Embryonic facial prominence (tissue), 1 donor: ENCODE measurements around the gene PTPRE.
"Not testable (repeated sequence)": the region's sequence is repeated elsewhere in the genome, so short reads cannot be mapped to it uniquely, and the experiment has no call there.

Source experiments
- DNase-seq: peaks from one replicate; pipeline ENCODE4 v3.0.0-alpha.2; 2016; ENCODE audit errors: extremely low spot score

PTPRE gene

GRCh38 chr10:127979045-127979444 is 72.1 kb downstream of the PTPRE start:
- DNase-seq, result no peak

- no peak for DNase-seq
Measured at GRCh38 chr10:127979566-127979965, 72.7 kb downstream of the PTPRE start.

GRCh38 chr10:127980898-127981297 is 74.0 kb downstream of the PTPRE start:
- no peak for DNase-seq

GRCh38 chr10:127982601-127983000 is 75.7 kb downstream of the PTPRE start:
- DNase-seq, result no peak

- DNase-seq, result no peak
Measured at GRCh38 chr10:127983344-127984100, 76.6 kb downstream of the PTPRE start.

- no peak for DNase-seq
Measured at GRCh38 chr10:127984945-127985344, 78.0 kb downstream of the PTPRE start.

GRCh38 chr10:127986531-127987466 is 79.9 kb downstream of the PTPRE start:
- DNase-seq, result no peak

- DNase-seq, result no peak
Measured at GRCh38 chr10:127987467-127988380, 80.8 kb downstream of the PTPRE start.

GRCh38 chr10:127989481-127990012 is 82.6 kb downstream of the PTPRE start:
- DNase-seq, result no peak

- DNase-seq, result not testable (repeated sequence)
Measured at GRCh38 chr10:127990132-127990788, 83.4 kb downstream of the PTPRE start.

- DNase-seq, result no peak
Measured at GRCh38 chr10:127990846-127991542, 84.1 kb downstream of the PTPRE start.

GRCh38 chr10:127991543-127992255 is 84.8 kb downstream of the PTPRE start:
- DNase-seq, result no peak

- DNase-seq, result no peak
Measured at GRCh38 chr10:127992376-127992775, 85.5 kb downstream of the PTPRE start.

- no peak for DNase-seq
Measured at GRCh38 chr10:127993056-127993690, 86.3 kb downstream of the PTPRE start.

GRCh38 chr10:127995939-127996338 is 89.0 kb downstream of the PTPRE start:
- no peak for DNase-seq

GRCh38 chr10:127996586-127996985 is 89.7 kb downstream of the PTPRE start:
- DNase-seq, result no peak

- no peak for DNase-seq
Measured at GRCh38 chr10:127997271-127997670, 90.4 kb downstream of the PTPRE start.

GRCh38 chr10:127997937-127998336 is 91.0 kb downstream of the PTPRE start:
- peak; percentile 21 for DNase-seq

GRCh38 chr10:127998501-127999144 is 91.7 kb downstream of the PTPRE start:
- no peak for DNase-seq
